ENCODE data around the gene FBXO46.
A peak's percentile ranks its signal among the peaks of the same experiment; 100 is the strongest.

Gene FBXO46

GRCh38 chr19:45769821-45770191 is 39.1 kb upstream of the FBXO46 start:
- Histone ChIP-seq H3K36me3 (ENCODE audit: control insufficient read depth in 2 of 2, insufficient read depth in 1 of 2, low read length in 2 of 2) (peaks cover 7 to 27% of the 10 kb centered on the region in 2 experiments), H3K4me1 (ENCODE audit: control insufficient read depth, insufficient read depth, low read length) (peaks cover 20% of the 10 kb centered on the region), H3K4me3 (ENCODE audit: low read depth, low read length) (peak overlapping the region; percentile 36), H3K27ac (ENCODE audit: extremely low read depth, low read depth, low read length) (peak overlapping the region; percentile 64), H3K9me3 (ENCODE audit: control insufficient read depth, insufficient read depth, low read depth, low read length) (no peaks in the 10 kb centered on the region)
- POLR2A ChIA-PET: interaction anchor here (0.6 to 7.2 kb wide), 40 partner anchors 9 to 1839 kb away, joined by 3 to 133 read pairs (median 7); partner anchors contain the start of genes CCDC61, DMPK, DMWD and FBXO46
- TF ChIP-seq ZNF335 (tag by site-specific recombination; conservative IDR thresholded peaks at IDR 0.05) (peak; percentile 55), ZNF280D (tag by site-specific recombination; IDR thresholded peaks at IDR 0.05) (no peak)
- CTCF ChIA-PET: interaction anchor here (0.6 to 2.8 kb wide), 31 partner anchors 12 to 392 kb away, joined by 3 to 61 read pairs (median 5); partner anchors contain the start of genes DMPK, DMWD, FBXO46 and FOXA3

GRCh38 chr19:45768984-45769782 is 38.5 kb upstream of the FBXO46 start, which contains the start of gene SIX5:
SIX5 (minus strand) TSS chr19:45769252; CDS start chr19:45768844, 408 bp downstream.
- no peaks in the 10 kb centered on the region for H3K9me3 ChIP-seq (ENCODE audit: control insufficient read depth, insufficient read depth, low read depth, low read length)
- H3K4me3 ChIP-seq (ENCODE audit: low read depth, low read length): peak within 1 kb of the TSS; percentile 70
- ChIA-PET POLR2A (interaction anchor here (0.6 to 7.2 kb wide), 47 partner anchors 8 to 1839 kb away, joined by 3 to 133 read pairs (median 5); partner anchors contain the start of genes CCDC61, DMPK, DMWD and FBXO46), CTCF (interaction anchor here (0.5 to 2.8 kb wide), 36 partner anchors 8 to 540 kb away, joined by 3 to 61 read pairs (median 4); partner anchors contain the start of genes DMPK, DMWD, FBXO46 and FOXA3)
- peaks cover 7 to 23% of the 10 kb centered on the region in 2 experiments for H3K36me3 ChIP-seq (ENCODE audit: control insufficient read depth in 2 of 2, insufficient read depth in 1 of 2, low read length in 2 of 2)
- H3K4me1 ChIP-seq (ENCODE audit: control insufficient read depth, insufficient read depth, low read length): peaks cover 25% of the 10 kb centered on the region
- H3K27ac ChIP-seq (ENCODE audit: extremely low read depth, low read depth, low read length): peak within 1 kb of the TSS; percentile 98
- TF ChIP-seq ZNF223 (tag by site-specific recombination; IDR thresholded peaks at IDR 0.05) (no peak), BCL11B (tag by site-specific recombination; IDR thresholded peaks at IDR 0.05; ENCODE audit: low read depth) (peak; percentile 71), ZNF398 (tag by site-specific recombination; IDR thresholded peaks at IDR 0.05) (peak; percentile 82), ZBTB8A (tag by site-specific recombination; IDR thresholded peaks at IDR 0.05) (peak; percentile 62), ZNF155 (tag by site-specific recombination; IDR thresholded peaks at IDR 0.05) (no peak), ZNF391 (tag by site-specific recombination; IDR thresholded peaks at IDR 0.05; ENCODE audit: borderline replicate concordance, low read depth) (peak; percentile 85; the same call in 1 of the 2 replicates), ZNF362 (tag by site-specific recombination; IDR thresholded peaks at IDR 0.05) (no peak), GLIS1 (tag by site-specific recombination; IDR thresholded peaks at IDR 0.05) (peak; percentile 88), ZFHX2 (tag by site-specific recombination; conservative IDR thresholded peaks at IDR 0.05) (peak; percentile 92), ZNF146 (tag by site-specific recombination; IDR thresholded peaks at IDR 0.05) (peak; percentile 24; the same call in 1 of the 2 replicates), ZNF114 (tag by site-specific recombination; IDR thresholded peaks at IDR 0.05) (no peak), ZEB2 (tag by site-specific recombination; IDR thresholded peaks at IDR 0.05) (peak; percentile 96), ZNF521 (tag by site-specific recombination; IDR thresholded peaks at IDR 0.05) (no peak), PATZ1 (tag by site-specific recombination; IDR thresholded peaks at IDR 0.05) (peak; percentile 99), ZNF510 (tag by site-specific recombination; IDR thresholded peaks at IDR 0.05; ENCODE audit: insufficient replicate concordance) (no peak), ZNF473 (tag by site-specific recombination; IDR thresholded peaks at IDR 0.05) (no peak), ZNF174 (tag by site-specific recombination; IDR thresholded peaks at IDR 0.05) (no peak), HOXC10 (CRISPR knock-in tag; IDR thresholded peaks at IDR 0.05) (no peak), ZNF26 (tag by site-specific recombination; IDR thresholded peaks at IDR 0.05) (no peak), ZNF610 (tag by site-specific recombination; IDR thresholded peaks at IDR 0.05; ENCODE audit: borderline replicate concordance) (peak; percentile 77; the same call in 1 of the 2 replicates), ZBTB21 (tag by site-specific recombination; IDR thresholded peaks at IDR 0.05) (0 out of 2 replicates have a peak, but pooled peaks have one; percentile 40)

All from HEK293 (cell line).